Gastrocnemius medialis (tissue), 4 donors: Measurements from ENCODE around the gene HPS1.

Source experiments
- POLR2A ChIP-seq, 2 donors: fragments of 450-650 bp; IDR thresholded peaks; one replicate each; pipeline ENCODE4 v1.6.1; 2017; ENCODE audit warnings: antibody characterized with exemption in 2 of 2, mild to moderate bottlenecking in 2 of 2, moderate library complexity in 2 of 2
- TF ChIP-seq, protein P1 (sequence below), 5 experiments: fragments of 450-650 bp in 3 of 5; fragments of 200-600 bp in 2 of 5; sonication (generic) in 2 of 5; IDR thresholded peaks in 4 of 5; conservative IDR thresholded peaks in 1 of 5; 1 replicate in 4 of 5; 2 replicates in 1 of 5; pipeline ENCODE4 v1.5.1; 2016 to 2019; ENCODE audit warnings: antibody characterized with exemption in 5 of 5, mild to moderate bottlenecking in 3 of 5, moderate library complexity in 3 of 5

DNA sequence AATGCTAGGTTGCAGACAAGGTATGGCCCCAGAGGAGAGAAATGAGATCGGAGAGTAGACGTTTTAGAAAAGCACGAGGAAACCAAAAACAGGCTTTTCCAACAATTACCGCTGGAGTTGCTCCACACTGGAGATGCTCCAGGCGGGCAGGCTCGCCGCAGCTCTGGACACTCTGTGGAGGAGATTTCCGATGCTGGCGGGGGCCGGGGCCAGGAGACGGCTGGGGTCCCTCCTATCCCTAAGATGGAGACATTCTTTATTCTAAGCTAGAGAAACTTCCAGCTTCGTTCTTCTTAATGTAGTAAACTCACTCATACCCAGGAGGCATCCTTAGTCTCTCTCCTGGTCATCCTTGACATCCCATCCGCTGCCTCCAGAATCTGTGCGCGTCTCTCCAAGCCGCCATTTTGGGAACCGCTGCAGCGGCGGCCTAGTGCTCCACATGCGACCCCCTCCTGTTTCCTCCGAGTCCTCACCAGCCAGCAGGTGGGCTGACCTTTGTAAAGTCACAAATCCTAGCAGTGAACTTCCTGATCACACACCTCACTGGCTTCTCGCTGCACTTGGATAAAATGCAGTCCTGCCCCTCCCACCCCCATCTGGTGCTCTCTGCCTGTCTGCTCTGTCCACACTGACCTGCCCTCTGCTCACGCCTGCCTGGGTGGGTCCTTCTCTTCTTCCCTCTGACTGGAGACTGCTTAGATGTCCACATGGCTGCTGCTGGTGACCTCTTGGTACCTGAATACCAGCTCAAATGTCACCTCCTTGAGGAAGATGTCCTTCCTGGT lies 43.6 kb downstream of the HPS1 start:
- TF ChIP-seq POLR2A (IDR thresholded peaks at IDR 0.05) = no peak
- TF ChIP-seq, protein P1, sequence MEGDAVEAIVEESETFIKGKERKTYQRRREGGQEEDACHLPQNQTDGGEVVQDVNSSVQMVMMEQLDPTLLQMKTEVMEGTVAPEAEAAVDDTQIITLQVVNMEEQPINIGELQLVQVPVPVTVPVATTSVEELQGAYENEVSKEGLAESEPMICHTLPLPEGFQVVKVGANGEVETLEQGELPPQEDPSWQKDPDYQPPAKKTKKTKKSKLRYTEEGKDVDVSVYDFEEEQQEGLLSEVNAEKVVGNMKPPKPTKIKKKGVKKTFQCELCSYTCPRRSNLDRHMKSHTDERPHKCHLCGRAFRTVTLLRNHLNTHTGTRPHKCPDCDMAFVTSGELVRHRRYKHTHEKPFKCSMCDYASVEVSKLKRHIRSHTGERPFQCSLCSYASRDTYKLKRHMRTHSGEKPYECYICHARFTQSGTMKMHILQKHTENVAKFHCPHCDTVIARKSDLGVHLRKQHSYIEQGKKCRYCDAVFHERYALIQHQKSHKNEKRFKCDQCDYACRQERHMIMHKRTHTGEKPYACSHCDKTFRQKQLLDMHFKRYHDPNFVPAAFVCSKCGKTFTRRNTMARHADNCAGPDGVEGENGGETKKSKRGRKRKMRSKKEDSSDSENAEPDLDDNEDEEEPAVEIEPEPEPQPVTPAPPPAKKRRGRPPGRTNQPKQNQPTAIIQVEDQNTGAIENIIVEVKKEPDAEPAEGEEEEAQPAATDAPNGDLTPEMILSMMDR (IDR thresholded peaks at IDR 0.05 in 4 of 5, conservative IDR thresholded peaks at IDR 0.05 in 1 of 5) = no peak
